Stimulated activated CD8-positive, alpha-beta memory T cell treated with anti-CD3 and anti-CD28 coated beads, Interleukin-4, amount 100 ng/mL, for 48 hours (primary cell): ENCODE results near the gene CCDC33.
A peak's percentile ranks its signal among the peaks of the same experiment; 100 is the strongest.

Experiments used
- DNase-seq: peaks from one replicate; pipeline ENCODE4 v3.0.0-alpha.2; 2020

CCDC33 gene

DNA sequence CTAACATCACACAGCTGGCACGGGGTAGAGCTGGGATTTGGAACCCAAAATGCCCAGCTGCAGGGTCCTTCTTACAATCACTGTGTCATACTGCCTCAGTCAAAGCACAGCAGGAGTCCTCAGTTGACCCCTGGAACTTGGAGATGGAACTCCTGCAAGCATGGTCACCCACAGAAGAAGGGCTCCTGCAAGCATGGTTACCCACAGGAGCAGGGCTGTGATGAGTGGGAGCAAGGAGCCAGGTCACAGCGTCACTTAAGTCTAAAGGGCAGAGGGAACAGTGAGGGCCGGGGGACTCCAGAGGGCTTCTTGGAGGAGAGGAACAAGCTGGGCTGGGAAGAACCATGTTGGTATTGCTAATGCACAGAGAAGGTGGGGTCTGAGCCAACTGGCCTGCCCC lies 24.9 kb downstream of the CCDC33 start:
- DNase-seq: no peak

GRCh38 chr15:74261685-74262084 lies 25.6 kb downstream of the CCDC33 start:
- no peak for DNase-seq

DNA sequence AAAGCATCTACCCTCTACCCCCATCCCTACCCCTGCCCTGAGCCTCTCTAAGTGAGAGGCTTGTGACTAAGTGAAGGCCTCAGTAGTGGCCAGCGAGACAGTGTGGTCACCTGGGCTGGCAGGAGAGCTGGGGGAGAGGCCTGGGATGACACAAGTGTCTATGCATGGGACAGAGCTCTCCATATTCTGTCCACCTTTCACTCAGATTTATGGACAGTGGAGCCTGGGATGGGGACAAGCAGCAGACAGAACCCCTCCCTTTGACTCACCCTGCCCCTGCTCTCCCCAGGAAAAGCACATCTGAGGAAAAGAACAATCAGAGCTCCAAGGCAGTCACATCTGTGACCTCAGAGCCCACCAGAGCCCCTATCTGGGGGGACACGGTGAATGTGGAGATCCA lies 26.0 kb downstream of the CCDC33 start:
- no peak for DNase-seq

- no peak for DNase-seq
Observed at GRCh38 chr15:74262625-74263024, 26.5 kb downstream of the CCDC33 start.

- no peak for DNase-seq
Observed at GRCh38 chr15:74263466-74263865, 27.3 kb downstream of the CCDC33 start.

DNA sequence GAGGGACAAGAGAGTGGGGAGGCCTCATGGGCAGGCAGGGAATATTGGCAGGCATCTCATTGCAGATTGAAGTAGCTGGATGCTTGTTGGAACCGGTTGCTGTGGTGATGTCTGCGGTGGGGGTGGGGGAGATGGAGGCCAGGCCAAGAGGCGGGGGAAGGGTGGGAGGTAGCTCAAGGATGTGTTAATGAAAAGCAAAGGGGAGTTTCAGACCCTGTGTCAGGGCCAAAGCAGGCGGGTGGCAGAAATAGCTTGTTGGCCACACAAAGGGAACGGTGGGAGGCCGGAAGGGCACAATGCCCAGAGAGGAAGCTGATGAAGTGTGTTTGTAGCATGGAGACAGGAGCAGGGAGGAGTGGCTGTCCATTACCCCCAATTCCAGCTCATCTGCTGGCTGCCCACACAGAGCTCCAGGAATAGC lies 28.0 kb downstream of the CCDC33 start:
- no peak for DNase-seq

- peak; percentile 42 for DNase-seq
Observed at GRCh38 chr15:74265046-74265639, 29.0 kb downstream of the CCDC33 start.

DNA sequence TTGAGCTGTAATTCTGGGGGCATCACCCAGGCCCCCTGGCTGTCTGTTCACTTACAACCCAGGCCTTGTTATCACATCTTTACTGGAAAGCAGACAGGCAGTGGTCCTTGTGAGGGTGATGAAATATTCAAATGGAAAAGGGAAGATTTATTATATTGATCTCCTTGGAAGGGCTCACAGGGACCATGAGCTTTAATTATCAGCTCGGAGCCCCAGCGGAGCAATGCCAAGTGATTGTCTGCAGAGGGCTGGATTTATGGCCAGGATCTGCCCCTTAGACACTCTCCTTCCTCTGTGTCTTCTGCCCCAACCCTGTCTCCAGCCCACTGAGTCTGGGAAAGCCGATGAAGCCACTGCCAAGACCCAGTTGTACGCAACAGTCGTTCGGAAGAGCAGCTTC lies 31.9 kb downstream of the CCDC33 start:
- DNase-seq: no peak

GRCh38 chr15:74269362-74270035 lies 33.4 kb downstream of the CCDC33 start:
- DNase-seq: no peak

- no peak for DNase-seq
Observed at GRCh38 chr15:74270155-74270554, 34.0 kb downstream of the CCDC33 start.

DNA sequence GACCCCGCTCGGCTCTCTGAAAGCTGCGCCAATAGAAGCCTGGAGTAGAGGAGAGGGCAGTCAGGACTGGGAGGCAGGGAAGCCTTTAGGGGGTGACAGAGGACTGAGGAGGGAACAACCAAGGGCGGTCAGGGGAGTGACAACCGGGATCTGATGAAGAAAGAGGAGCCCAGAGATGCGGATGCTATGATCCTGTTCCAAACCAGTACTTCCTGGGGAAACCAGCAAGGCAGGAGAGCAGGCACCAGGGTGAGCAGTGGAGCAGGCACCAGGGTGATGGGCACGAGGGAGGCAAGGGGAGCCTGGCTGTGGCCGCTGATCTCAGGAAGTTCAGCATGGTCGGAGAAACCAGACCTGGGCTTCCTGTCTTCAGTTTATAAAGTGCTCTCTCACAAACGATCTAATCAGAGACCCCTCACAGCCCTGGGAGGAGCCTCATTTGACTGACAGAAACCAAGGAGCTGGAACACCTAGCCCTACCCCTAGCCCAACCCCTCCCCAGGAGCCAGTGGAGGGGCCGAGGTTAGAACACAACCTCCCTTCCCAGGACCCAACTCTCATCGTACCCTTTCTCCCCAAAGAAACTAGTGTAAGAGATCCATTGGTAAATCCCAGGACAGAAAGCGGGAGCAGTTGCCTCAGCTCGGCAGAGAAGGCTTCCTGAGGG lies 34.9 kb downstream of the CCDC33 start:
- DNase-seq: no peak

DNA sequence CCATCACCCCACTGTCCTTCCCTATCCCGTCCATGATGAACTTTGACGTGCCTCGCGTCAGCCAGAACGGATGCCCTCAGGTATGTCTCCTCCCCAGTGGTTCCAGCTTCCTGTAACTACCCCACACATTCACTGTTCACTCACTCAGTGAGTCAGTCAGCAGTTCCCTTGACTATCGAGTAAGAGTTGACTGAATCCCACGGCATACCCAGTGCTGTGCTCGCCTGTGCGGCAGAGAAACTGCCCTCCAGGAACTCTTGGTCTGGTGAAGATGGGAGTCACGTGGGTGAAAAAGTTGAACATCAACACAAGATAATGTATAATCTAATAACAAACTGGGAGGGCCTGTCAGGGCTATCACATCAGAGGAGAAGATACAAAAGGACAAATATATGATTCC lies 36.7 kb downstream of the CCDC33 start:
- DNase-seq: no peak

- DNase-seq: no peak
Observed at GRCh38 chr15:74274470-74275038, 38.4 kb downstream of the CCDC33 start.

- DNase-seq: no peak
Observed at GRCh38 chr15:74275957-74276356, 39.8 kb downstream of the CCDC33 start.

- no peak for DNase-seq
Observed at GRCh38 chr15:74276560-74276959, 40.4 kb downstream of the CCDC33 start.

GRCh38 chr15:74277242-74277810 lies 41.2 kb downstream of the CCDC33 start:
- DNase-seq: no peak

- no peak for DNase-seq
Observed at GRCh38 chr15:74278207-74278606, 42.1 kb downstream of the CCDC33 start.

DNA sequence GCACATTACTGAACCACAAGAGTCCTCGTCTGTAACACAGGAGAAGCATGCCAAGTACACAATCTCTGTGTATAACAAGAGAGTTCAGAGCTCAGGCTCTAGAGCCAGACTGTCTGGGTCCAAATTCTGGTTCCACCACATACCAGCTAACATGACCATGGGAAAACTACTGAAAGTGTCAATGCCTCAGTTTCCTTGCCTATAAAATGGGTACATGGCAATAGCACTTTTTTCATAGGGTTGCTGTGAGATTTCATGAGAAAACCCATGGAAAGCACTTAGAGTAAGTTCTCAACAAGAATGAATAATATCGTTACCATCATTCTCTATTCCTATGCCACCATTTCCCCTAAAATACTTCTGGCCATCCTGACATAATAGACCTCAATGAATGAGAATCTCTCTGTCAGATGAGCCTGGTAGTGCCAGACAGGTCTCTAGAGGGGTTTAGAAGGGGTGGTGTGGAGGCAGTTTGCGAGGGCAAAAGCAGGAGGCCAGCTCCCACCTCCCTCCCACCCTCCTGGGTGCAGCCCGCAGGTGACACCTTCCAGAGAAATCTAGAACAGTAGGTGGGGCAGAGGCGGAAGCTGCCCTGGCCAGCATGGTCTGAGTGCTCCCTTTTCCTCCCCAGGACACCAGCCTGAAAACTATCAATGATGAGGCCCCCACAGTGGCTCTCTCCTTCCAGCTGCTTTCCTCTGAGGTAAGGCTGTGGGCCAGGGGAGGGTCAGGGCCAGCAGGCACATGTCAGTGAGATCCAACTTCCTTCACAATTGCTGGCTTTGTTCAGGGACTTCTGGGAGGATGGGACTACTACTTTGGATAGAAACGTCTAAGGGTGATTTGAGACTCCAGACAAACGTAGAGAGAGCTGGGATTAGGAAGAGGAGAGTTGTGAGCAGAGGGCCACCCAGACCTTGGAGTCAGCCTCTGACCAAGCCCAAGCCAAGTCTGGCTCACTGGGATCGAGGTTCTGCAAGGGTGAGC lies 45.3 kb downstream of the CCDC33 start:
- DNase-seq: no peak

GRCh38 chr15:74283368-74283767 lies 47.2 kb downstream of the CCDC33 start:
- no peak for DNase-seq

DNA sequence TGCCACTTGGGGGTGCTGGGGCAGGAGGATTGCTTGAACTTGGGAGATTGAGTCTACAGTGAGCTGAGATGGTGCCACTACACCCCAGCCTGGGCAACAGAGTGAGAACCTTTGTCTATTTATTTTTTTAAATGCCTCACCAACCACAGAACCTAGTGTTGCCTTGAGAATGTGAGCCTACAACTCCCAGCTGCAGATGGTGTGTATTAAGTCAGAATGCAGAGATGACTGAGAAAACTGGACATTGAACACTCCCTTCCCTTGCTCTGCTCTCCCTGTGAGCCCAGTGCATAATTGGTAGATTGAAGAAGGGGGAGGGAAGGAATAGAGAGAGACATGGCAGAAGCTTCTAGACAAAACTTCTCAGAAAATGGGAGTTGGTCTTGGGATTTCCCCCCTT lies 53.5 kb downstream of the CCDC33 start:
- DNase-seq: no peak

- no peak for DNase-seq
Observed at GRCh38 chr15:74290645-74291044, 54.5 kb downstream of the CCDC33 start.
